DMS153 (cell line): ENCODE results near the gene ARTN.

Experiments
- DNase-seq: peaks from one replicate; lab custom pipeline; 2025; lab: John Stamatoyannopoulos, UW

ARTN gene

DNA sequence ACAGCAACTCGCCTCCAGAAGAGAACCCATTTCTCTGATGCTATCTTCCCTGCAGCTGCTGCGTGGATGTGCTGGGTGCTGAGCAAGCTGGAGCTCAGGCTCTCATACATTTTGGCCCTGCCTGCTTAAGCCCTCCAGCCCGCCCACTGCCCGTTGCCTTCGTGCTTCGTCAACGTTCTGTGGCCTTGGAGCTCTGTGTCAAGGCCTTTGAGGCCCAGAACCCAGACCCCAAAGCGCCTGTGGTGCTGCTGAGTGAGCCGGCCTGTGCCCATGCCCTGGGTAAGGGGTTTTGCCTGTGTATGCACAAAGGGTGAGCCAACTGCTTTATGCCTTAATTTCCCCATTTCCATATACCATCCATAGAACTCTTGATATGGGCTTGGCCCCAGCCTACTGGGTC, 37.3 kb downstream of the ARTN start:
- DNase-seq = no peak

DNA sequence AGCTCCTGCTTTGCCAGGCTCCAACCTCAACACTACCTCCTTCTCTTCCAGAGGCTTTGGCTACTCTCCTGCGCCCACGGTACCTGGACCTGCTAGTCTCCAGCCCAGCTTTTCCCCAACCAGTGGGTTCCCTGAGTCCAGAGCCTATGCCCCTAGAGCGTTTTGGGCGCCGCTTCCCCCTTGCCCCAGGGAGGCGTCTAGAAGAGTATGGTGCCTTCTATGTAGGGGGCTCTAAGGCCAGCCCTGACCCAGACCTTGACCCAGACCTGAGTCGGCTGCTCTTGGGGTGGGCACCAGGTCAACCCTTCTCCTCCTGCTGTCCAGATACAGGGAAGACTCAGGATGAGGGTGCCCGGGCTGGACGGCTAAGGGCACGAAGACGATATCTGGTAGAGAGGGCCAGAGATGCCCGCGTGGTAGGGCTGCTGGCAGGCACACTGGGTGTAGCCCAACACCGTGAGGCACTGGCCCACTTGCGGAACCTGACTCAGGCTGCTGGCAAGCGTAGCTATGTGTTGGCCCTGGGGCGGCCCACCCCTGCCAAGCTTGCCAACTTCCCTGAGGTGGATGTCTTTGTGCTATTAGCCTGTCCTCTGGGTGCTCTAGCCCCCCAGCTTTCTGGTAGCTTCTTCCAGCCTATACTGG, 37.9 kb downstream of the ARTN start:
- no peak for DNase-seq

DNA sequence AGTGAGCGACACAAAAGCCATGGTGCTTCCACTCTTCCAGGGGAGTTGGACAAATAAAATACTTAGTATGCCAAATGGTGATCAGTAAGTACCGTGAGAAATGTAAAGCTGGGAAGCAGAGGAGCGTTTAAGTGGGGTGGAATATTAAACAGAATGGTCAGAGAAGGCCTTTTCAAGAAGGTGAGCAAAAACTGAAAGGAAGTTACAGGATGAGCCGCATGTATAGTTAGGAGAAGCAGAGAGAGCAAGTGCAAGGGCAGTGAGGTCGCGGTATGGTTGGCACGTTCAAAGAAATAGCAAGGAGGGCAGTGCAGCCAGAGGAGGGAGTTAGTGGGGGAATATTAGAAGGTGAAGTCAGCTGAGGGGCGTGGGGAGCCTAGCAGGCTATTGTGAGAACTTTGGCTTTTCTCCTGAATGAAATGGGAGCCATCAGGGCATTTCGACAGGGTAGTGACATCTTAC, 40.4 kb downstream of the ARTN start:
- DNase-seq = no peak

DNA sequence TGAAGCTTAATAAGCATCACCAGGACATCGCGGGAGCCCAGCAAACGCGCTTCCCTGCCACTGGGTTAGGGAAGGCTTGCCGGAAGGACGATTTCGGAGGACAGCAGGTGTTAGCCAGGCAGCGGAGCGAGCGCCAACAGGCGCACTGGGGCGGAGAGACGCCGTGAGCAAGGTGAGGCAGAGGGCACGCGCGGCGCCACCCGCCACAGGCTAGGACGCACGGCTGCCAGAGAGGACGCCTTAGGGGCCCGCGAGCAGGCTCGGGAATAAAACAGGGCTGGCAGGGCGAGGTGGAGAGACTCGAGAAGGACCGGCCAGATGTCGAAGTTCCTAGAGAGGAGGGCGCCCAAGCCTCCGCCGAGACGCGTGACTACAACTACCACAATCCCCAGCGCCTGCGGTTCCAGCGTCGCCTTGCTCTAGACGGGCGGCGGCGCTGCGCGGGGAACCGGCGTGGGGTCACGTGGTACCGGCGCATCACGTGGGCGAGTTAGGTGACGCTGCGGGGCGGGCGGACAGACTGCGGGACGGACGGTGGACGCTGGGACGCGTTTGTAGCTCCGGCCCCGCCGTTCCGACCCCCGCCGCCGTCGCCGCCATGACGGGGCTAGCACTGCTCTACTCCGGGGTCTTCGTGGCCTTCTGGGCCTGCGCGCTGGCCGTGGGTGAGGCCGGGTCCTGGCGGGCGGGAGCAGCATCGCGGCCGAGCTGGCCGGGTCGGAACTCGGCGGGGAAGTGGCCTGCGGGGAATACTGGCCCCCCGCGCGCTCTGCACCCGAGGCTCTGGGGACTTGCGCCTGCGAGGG, 41.0 kb downstream of the ARTN start, which contains the start of gene ATP6V0B:
Gene ATP6V0B, plus strand, starts transcription at position 518 of the 806 bp plus-strand sequence. Its CDS starts 81 bp downstream, at position 599.
- peak; percentile 94 for DNase-seq

DNA sequence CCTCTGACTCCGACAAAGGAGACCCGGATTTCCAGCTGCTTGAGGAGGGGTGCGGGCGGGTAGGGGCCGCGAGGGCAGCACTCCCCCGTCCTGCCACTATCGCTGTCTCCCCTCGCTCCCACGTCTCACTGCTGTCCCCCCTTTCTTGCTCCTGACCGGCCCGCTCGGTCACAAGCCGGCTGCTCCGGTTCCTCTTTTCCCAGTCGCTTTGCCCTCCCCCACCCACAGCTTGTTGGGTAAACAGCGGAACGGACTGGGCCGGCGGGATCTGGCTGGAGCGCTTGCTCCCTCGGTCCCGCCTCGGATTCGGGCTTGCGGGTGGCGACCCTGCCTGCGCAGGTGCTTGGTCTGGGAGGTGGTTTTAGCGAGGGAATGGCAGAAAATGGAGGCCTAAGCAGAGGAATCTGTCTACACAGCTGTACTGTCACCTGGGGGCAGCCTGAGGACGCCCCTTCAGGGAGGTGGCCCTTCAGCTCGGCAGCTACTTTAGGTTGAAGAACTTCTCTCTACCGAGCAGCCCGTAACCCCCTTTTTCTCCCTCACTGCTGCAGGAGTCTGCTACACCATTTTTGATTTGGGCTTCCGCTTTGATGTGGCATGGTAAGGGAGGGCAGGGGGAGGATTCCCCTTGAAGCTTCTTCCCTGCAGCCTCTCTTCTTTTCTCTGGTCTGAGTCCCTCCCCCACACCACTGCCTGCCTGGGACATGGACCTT, 41.8 kb downstream of the ARTN start:
- no peak for DNase-seq

DNA sequence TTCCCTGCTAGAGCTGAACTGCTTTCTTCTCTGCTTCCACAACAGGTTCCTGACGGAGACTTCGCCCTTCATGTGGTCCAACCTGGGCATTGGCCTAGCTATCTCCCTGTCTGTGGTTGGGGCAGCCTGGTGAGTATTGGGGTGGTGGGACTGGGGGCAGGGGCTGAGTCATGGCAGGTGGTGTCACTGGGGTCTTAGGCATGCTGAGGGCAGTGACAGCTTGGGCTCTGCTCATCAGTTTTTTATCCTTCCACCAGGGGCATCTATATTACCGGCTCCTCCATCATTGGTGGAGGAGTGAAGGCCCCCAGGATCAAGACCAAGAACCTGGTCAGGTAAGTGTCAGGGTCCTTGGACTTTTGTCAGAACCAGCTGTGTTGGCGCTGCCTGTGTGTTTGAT, 42.4 kb downstream of the ARTN start:
- DNase-seq = no peak

DNA sequence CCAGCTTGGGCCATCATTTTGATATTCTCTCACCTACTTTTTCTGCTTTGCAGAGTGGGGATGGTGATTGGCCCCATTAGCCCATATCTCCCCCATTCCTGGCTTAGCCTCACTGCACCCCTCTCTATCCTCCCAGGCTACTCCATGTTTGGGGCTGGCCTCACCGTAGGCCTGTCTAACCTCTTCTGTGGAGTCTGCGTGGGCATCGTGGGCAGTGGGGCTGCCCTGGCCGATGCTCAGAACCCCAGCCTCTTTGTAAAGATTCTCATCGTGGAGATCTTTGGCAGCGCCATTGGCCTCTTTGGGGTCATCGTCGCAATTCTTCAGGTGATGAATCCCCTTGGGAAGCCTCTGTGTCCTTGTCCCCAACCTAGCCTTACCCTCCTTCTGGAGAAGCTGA, 43.3 kb downstream of the ARTN start:
- no peak for DNase-seq

DNA sequence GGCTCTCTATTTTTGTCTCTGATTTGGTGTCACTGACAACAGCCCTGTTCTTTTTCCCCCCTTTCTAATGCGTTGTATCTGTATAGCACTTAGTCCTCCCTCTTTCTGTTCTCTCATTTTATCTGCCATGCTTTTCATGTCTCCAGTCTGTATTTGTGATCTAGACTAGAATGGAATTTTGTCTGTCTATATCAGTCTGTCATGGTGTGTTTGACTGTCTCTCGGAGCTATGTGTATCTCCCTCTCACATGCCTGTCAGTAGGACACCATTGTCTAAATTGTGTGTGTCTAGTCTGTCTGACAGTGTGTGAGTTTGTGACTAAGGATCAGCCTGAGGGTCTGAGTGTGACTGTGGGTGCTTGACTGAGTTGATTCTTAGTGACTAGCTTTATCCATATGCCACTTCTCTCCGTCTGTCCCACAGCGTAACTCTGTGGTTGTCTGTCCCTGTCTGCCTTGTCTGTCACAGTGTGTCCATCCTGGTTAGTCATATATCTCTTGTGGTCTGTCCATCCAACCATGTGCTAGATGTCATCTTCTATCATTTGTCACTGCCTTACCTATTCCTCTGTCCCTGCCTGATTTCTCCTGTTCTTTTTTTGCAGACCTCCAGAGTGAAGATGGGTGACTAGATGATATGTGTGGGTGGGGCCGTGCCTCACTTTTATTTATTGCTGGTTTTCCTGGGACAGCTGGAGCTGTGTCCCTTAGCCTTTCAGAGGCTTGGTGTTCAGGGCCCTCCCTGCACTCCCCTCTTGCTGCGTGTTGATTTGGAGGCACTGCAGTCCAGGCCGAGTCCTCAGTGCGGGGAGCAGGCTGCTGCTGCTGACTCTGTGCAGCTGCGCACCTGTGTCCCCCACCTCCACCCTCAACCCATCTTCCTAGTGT, 44.0 kb downstream of the ARTN start:
- DNase-seq = no peak

DNA sequence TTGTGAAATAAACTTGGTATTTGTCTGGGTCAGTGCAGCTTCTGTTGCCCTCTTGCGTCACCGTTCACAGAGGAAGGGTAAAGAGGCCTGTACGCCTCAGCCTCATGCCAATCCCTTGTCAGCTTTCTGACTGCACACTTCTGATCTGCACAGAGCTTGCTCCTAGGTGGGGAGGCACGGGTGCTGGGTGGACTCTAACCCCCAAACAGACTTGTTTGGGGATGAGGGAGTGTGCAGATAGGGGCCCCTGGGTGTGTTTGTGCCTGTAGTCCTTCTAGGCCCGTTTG, 44.6 kb downstream of the ARTN start:
- DNase-seq = no peak

DNA sequence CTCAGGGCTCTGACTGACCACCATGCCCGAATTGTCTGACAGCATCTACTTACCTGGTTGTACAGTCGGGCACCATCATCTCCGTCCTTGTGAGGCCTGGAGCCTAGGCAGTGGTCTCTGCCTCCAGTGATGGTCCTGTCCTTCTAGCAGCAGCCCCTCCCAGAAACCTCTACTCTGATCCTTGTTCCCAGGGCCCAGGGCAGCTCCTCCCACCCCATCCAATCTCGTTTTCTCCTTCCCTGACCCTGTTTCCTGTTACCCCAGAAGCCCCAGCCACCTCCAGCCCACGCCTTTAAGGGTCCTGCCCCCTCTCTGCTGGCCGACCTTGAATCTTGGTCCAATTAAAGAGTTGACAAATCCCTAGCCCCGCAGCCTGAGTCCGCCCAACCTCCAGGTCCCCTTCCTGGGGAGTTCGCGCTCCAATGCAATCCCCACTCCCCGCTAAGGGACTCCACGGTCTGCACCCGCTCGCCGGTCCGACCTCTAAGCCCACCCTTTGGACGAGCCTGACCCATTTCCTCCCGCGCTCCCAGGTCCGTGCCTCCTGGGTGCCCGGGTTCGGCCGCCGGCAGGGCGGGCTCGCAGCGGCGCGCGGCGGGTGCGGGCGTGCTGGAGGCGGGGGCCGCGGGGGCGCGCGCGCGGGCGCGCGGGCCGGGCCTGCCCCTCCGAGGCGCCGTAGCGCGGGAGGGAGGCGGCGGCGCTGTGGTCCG, 45.1 kb downstream of the ARTN start, which contains the start of gene B4GALT2:
Gene B4GALT2, plus strand, starts transcription at position 660 of the 710 bp plus-strand sequence. CDS start 1,951 bp downstream, outside the sequence.
- DNase-seq = no peak

DNA sequence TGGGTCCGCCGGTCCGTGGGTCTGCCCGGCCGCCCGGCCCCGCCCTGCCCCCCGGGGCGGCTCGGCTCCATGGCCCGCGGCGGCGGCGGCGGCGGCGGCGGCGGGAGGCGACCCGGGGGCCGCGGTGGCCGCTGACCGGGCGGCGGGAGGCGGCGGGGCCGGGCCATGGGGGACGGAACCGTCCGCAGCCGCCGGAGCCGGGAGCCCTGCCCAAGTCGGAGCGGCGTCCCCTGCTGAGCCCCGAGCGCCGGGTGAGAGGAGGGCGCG, 45.6 kb downstream of the ARTN start:
- DNase-seq = no peak

DNA sequence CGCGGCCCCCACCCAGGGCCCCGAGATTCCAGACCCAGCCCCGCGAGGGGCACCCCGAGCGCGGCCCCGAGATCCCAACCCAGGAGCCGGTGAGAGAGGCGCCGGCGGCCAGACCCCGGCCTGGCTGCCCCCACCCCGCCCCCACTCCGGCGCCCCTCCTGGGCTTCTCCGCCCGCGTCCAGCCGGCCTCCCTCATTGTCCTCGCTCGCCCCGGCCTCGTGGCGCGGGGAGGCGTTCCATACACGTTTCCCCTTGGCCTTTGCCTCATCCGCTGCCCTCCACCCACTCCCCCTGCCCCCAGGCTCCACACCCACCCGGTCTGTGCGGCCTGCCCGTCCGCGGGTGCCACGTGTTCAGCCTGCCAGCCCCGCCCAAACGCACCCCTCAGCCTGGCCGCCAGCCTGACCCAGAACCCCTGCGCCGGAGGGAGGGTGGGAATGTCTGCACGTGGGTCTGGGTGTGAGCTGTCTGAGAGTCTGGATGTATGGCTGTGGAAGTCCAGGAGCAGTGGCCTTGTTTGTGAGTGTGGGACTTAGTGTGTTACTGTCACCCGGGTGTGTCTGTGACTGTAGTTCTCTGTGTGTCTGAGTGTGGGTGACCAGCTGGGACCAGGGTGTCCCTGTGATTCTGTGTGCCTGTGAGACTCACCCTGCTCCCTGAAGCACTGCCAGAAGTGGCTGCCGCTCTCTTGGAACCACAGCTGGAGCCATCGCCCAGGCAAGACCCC, 46.1 kb downstream of the ARTN start:
- no peak for DNase-seq

DNA sequence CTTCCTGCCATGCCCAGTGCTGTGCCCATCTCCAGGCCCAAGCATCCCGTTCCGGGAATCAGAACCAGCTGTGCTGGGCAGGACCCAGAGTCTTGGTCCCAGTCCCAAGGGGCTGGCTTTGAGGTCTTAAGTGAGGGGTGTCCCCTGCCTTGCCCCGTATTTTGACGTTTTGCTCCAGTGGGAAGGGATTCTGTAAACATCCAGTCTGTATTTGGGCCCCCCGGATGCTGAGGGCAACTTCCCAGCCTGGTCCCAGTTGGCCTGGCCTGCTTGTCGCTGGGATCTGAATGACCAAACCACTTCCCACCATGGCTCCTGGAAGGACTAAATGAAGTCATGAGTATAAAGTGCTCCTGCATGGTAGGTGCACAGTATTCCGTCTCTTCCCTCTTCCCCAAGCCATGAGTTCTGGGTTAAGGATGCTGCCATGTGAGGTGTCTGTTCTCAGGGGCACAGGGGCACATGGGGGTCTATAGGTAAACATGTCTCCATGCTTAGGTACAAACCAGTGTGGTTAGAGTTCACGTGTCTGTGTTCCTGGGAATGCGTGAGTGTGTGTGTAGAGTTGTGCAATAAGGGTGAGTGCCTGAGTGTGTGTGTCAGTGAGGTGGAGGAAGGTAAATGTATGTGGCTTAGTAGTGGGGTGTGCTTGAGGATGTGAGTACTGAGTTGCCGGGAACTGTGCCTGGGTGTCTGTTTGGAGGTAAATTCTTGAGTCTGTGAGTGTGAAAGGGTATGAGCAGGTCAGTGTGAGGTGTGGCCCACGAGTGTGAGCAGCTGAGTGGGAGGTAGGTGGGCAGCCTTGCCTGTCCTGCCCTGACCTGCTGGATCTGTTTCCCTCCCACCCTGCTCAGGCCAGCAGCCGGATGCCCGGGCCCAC, 46.9 kb downstream of the ARTN start:
- no peak for DNase-seq

DNA sequence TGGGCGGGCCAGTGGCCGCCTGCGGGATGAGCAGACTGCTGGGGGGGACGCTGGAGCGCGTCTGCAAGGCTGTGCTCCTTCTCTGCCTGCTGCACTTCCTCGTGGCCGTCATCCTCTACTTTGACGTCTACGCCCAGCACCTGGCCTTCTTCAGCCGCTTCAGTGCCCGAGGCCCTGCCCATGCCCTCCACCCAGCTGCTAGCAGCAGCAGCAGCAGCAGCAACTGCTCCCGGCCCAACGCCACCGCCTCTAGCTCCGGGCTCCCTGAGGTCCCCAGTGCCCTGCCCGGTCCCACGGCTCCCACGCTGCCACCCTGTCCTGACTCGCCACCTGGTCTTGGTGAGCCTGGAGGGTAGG, 47.5 kb downstream of the ARTN start:
- no peak for DNase-seq

DNA sequence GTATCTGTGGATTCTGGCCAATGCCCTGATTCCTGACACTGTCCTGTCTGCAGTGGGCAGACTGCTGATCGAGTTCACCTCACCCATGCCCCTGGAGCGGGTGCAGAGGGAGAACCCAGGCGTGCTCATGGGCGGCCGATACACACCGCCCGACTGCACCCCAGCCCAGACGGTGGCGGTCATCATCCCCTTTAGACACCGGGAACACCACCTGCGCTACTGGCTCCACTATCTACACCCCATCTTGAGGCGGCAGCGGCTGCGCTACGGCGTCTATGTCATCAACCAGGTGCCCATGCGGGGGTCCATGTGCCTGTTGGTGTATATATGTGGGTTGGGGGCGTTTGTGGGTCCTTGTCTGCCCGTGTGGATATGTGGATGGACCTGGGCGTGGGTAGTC, 48.0 kb downstream of the ARTN start:
- DNase-seq = no peak

DNA sequence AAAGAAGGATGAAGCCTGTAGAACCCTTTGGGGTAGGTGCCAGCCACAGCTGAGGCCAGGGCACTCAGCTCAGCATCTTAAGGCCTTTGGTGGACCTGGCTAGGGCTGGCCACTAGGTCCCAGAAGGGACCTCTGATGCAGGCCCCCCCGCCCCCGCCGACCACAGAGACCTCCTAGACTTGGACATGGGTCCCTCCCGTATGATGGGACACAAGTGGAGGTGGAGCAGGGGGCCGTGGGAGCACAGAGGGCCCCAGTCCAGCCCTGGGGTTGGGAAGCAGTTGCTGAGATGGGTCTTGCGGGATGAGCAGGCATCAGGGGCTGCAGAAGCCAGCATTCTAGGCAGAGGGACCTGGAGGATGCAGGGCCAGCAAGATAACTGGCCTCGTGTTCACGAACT, 48.6 kb downstream of the ARTN start:
- DNase-seq = no peak

DNA sequence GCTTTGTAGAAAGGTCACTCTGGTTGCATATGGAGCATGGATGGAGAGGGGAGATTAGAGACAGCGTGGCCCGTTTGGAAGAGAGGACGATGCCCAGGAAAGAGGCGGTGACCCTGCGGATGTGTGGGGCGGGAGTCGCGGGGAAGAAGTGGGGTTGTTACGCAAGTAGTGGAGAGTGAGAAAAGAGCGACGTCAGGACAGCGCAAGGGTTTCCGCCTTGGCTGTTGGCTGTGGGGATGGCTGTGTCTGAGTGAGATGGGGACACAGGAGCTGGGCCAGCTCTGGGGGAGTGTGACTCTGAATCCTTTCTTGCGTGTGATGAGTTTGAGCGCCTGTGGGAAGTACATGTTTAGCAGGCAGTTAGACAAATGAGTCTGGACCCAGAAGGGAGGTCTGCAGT, 49.2 kb downstream of the ARTN start:
- DNase-seq = no peak

DNA sequence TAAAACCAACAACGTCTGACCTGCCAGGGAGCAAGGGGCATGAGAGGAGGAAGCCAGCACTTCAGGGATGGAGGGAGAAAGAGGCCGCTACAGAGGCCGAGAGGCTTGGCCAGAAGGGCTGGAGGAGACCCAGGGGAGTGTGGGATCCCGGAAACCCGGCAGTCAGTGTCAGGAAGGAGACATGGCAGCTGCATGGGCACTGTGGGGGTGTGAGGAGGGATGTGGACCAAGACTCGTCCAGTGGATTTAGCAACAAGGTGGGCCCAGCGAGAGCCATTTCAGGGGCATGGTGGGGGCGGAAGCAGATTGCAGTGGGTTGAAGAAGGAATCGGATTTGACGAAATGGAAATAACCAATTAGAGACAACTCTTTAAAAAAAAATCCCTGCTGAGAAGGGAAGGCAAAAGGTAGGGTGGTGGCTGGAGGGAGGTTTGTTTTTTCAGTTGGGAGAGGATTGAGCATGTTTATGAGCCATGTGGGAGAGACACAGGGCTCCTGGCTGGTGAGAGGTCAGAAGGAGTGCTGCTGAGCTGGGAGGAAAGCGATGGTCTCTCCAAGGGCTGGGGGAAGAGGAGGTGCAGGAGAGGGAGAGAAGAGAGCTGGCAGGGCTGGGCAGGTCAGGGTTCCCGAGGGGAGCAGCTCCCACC, 49.8 kb downstream of the ARTN start:
- DNase-seq = no peak

DNA sequence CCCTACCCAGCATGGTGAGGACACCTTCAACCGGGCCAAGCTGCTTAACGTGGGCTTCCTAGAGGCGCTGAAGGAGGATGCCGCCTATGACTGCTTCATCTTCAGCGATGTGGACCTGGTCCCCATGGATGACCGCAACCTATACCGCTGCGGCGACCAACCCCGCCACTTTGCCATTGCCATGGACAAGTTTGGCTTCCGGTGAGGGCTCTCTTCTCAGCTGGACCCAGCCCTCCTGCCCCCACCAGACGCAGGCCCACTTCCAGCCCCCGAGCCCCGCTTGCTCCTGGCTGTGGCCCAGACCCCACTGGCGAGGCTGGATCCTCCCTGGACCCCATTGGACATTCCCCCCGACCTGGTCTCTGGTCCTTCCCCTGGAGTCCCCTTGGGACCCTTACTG, 51.3 kb downstream of the ARTN start:
- DNase-seq = no peak
